HepG2 (cell line): ENCODE results near the gene FRK.

ENCODE experiments used
- CREB1 ChIP-seq, 2 experiments: fragments of 450-650 bp in 1 of 2; IDR thresholded peaks; 2 replicates each; pipeline ENCODE4 v1.6.1; 2016 to 2017; ENCODE audit warnings: control low read depth in 1 of 2, mild to moderate bottlenecking in 1 of 2, missing compliant biosample characterization in 1 of 2, missing genetic modification characterization in 1 of 2
- ELF1 ChIP-seq: sonication (generic); formaldehyde crosslinking; IDR thresholded peaks from 2 replicates; pipeline ENCODE4 v1.4.0; 2020; ENCODE audit warnings: missing genetic modification reagents
- RARA ChIP-seq: IDR thresholded peaks from 2 replicates; pipeline ENCODE4 v1.6.1; 2016; ENCODE audit warnings: missing genetic modification reagents, missing compliant biosample characterization
- ZFX ChIP-seq: sonication (generic); formaldehyde crosslinking; IDR thresholded peaks from 2 replicates; pipeline ENCODE4 v1.4.0; 2020; ENCODE audit warnings: mild to moderate bottlenecking, low read depth, missing genetic modification reagents, moderate library complexity
- TF ChIP-seq, protein P1 (sequence below): sonication (generic); formaldehyde crosslinking; IDR thresholded peaks from 2 replicates; pipeline ENCODE4 v1.5.0; 2020; ENCODE audit warnings: mild to moderate bottlenecking, missing genetic modification reagents, moderate library complexity
- TF ChIP-seq, protein P2 (sequence below): sonication (generic); formaldehyde crosslinking; conservative IDR thresholded peaks from 2 replicates; pipeline ENCODE4 v1.4.0; 2020; ENCODE audit warnings: missing genetic modification reagents
- TF ChIP-seq, protein P3 (sequence below): sonication (generic); formaldehyde crosslinking; conservative IDR thresholded peaks from 2 replicates; pipeline ENCODE4 v1.8.1; 2023; ENCODE audit warnings: missing genetic modification reagents
- TF ChIP-seq, protein P4 (sequence below): sonication (generic); formaldehyde crosslinking; IDR thresholded peaks from 2 replicates; pipeline ENCODE4 v1.5.1; 2020; ENCODE audit warnings: mild to moderate bottlenecking, missing genetic modification reagents

DNA sequence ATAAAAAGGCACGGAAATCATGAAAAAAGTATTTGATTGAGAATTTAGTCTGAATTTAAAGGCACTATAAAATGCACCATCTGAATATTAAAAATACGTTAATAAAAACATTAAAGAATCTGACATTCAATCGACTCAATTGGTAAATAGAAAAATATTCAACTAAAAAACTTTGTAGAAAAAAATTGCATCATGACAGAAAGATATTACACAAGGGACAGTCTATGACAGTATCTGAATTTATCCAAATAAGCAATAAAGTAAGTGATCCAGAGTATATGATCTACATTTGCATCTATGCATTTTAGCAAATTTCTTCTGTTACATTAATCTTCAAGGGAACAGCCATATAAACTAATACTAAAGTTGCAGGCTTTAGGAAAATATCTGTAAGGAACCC is 9.4 kb downstream of the FRK start:
- TF ChIP-seq, protein P1, sequence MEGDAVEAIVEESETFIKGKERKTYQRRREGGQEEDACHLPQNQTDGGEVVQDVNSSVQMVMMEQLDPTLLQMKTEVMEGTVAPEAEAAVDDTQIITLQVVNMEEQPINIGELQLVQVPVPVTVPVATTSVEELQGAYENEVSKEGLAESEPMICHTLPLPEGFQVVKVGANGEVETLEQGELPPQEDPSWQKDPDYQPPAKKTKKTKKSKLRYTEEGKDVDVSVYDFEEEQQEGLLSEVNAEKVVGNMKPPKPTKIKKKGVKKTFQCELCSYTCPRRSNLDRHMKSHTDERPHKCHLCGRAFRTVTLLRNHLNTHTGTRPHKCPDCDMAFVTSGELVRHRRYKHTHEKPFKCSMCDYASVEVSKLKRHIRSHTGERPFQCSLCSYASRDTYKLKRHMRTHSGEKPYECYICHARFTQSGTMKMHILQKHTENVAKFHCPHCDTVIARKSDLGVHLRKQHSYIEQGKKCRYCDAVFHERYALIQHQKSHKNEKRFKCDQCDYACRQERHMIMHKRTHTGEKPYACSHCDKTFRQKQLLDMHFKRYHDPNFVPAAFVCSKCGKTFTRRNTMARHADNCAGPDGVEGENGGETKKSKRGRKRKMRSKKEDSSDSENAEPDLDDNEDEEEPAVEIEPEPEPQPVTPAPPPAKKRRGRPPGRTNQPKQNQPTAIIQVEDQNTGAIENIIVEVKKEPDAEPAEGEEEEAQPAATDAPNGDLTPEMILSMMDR, result no peak
- TF ChIP-seq, protein P2, sequence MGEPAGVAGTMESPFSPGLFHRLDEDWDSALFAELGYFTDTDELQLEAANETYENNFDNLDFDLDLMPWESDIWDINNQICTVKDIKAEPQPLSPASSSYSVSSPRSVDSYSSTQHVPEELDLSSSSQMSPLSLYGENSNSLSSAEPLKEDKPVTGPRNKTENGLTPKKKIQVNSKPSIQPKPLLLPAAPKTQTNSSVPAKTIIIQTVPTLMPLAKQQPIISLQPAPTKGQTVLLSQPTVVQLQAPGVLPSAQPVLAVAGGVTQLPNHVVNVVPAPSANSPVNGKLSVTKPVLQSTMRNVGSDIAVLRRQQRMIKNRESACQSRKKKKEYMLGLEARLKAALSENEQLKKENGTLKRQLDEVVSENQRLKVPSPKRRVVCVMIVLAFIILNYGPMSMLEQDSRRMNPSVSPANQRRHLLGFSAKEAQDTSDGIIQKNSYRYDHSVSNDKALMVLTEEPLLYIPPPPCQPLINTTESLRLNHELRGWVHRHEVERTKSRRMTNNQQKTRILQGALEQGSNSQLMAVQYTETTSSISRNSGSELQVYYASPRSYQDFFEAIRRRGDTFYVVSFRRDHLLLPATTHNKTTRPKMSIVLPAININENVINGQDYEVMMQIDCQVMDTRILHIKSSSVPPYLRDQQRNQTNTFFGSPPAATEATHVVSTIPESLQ, result no peak
- TF ChIP-seq, protein P3, sequence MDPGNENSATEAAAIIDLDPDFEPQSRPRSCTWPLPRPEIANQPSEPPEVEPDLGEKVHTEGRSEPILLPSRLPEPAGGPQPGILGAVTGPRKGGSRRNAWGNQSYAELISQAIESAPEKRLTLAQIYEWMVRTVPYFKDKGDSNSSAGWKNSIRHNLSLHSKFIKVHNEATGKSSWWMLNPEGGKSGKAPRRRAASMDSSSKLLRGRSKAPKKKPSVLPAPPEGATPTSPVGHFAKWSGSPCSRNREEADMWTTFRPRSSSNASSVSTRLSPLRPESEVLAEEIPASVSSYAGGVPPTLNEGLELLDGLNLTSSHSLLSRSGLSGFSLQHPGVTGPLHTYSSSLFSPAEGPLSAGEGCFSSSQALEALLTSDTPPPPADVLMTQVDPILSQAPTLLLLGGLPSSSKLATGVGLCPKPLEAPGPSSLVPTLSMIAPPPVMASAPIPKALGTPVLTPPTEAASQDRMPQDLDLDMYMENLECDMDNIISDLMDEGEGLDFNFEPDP (CRISPR knock-in tag), result no peak
- TF ChIP-seq, protein P4, sequence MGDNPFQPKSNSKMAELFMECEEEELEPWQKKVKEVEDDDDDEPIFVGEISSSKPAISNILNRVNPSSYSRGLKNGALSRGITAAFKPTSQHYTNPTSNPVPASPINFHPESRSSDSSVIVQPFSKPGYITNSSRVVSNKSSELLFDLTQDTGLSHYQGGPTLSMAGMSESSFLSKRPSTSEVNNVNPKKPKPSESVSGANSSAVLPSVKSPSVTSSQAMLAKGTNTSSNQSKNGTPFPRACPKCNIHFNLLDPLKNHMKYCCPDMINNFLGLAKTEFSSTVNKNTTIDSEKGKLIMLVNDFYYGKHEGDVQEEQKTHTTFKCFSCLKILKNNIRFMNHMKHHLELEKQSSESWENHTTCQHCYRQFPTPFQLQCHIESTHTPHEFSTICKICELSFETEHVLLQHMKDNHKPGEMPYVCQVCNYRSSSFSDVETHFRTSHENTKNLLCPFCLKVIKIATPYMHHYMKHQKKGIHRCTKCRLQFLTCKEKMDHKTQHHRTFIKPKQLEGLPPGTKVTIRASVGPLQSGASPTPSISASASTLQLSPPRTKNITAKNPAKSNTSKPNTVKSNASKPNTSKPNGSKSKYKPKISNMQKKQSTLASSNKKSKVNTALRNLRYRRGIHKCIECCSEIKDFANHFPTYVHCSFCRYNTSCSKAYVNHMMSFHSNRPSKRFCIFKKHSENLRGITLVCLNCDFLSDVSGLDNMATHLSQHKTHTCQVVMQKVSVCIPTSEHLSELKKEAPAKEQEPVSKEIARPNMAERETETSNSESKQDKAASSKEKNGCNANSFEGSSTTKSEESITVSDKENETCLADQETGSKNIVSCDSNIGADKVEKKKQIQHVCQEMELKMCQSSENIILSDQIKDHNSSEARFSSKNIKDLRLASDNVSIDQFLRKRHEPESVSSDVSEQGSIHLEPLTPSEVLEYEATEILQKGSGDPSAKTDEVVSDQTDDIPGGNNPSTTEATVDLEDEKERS (CRISPR knock-in tag), result no peak
- TF ChIP-seq ELF1 (CRISPR knock-in tag) (no peak), CREB1 (IDR thresholded peaks at IDR 0.05) (no peak), CREB1 (CRISPR knock-in tag; IDR thresholded peaks at IDR 0.05) (no peak), ZFX (CRISPR knock-in tag) (no peak), RARA (CRISPR knock-in tag) (no peak)
